Hematopoietic multipotent progenitor cell treated with erythropoietin and hydrocortisone succinate and interleukin-3 and kit ligand, for 17 days (in vitro differentiated cells): Measurements from ENCODE around the gene PHB1.

ENCODE experiments used
- DNase-seq: peaks from one replicate; pipeline ENCODE4 v3.0.0-alpha.2; 2015; ENCODE audit warnings: low spot score

PHB1 gene

GRCh38 chr17:49404906-49405305, 9.8 kb downstream of the PHB1 start:
- no peak for DNase-seq

- no peak for DNase-seq
Measured at GRCh38 chr17:49404361-49404760, 10.3 kb downstream of the PHB1 start.

- DNase-seq: no peak
Measured at GRCh38 chr17:49403514-49404289, 11.0 kb downstream of the PHB1 start.

GRCh38 chr17:49402706-49403105, 12.0 kb downstream of the PHB1 start:
- no peak for DNase-seq

- no peak for DNase-seq
Measured at GRCh38 chr17:49401971-49402611, 12.6 kb downstream of the PHB1 start.

- no peak for DNase-seq
Measured at GRCh38 chr17:49399995-49400394, 14.7 kb downstream of the PHB1 start.

GRCh38 chr17:49397586-49397985, 17.1 kb downstream of the PHB1 start:
- no peak for DNase-seq

- DNase-seq: no peak
Measured at GRCh38 chr17:49393491-49394255, 21.0 kb downstream of the PHB1 start.

- no peak for DNase-seq
Measured at GRCh38 chr17:49390548-49391324, 23.9 kb downstream of the PHB1 start.

- peak; percentile 36 for DNase-seq
Measured at GRCh38 chr17:49389514-49390347, 25.0 kb downstream of the PHB1 start.

GRCh38 chr17:49388692-49389513, 25.8 kb downstream of the PHB1 start:
- DNase-seq: no peak

- DNase-seq: no peak
Measured at GRCh38 chr17:49388290-49388640, 26.4 kb downstream of the PHB1 start.

GRCh38 chr17:49387498-49388289, 27.0 kb downstream of the PHB1 start:
- DNase-seq: no peak

GRCh38 chr17:49386373-49386772, 28.3 kb downstream of the PHB1 start:
- DNase-seq: no peak

GRCh38 chr17:49384951-49385350, 29.7 kb downstream of the PHB1 start:
- DNase-seq: no peak

GRCh38 chr17:49383060-49383459, 31.6 kb downstream of the PHB1 start:
- no peak for DNase-seq

GRCh38 chr17:49382556-49382955, 32.1 kb downstream of the PHB1 start:
- no peak for DNase-seq

GRCh38 chr17:49381793-49382192, 32.9 kb downstream of the PHB1 start:
- no peak for DNase-seq

GRCh38 chr17:49381033-49381432, 33.6 kb downstream of the PHB1 start:
- no peak for DNase-seq

GRCh38 chr17:49379926-49380325, 34.8 kb downstream of the PHB1 start:
- DNase-seq: no peak
